Measurements from ENCODE around the gene RAMP1. TPM values are rescaled to one million over a fixed set of nuclear protein-coding genes. Genes with fewer than 3 reads are reported as not detected.

The RAMP1 gene
- 1.5 and 13.2 TPM in 2 replicates for total RNA-seq

GRCh38 chr2:237859533-237860272, at the start of gene RAMP1:
Gene RAMP1 (plus strand): TSS chr2:237859623. CDS start chr2:237859676, 53 bp downstream.

Small RNA genes lying within 50 kb of the gene (small RNA-seq; reads per million reads assigned to genes)
- not detected for gene RF00157 (ENCODE audit: low replicate concordance)

Other genes starting within 250 kb of the RAMP1 start
- gene LRRFIP1, start 232.0 kb upstream of the RAMP1 start, total RNA-seq = 44.4 and 62.0 TPM in 2 replicates
- 0.14 and 0.22 TPM in 2 replicates for gene RBM44, start 60.8 kb upstream of the RAMP1 start, total RNA-seq
- gene UBE2F, start 107.4 kb downstream of the RAMP1 start, total RNA-seq = 38.7 and 52.0 TPM in 2 replicates
- gene SCLY, start 201.4 kb downstream of the RAMP1 start, total RNA-seq = 11.4 and 19.6 TPM in 2 replicates
- 0.57 and 2.6 TPM in 2 replicates for gene ESPNL, start 240.7 kb downstream of the RAMP1 start, total RNA-seq